OCI-LY1 (cell line): ENCODE results near the gene LTBP1.

Experiments used
- CTCF ChIP-seq: fragments of 200-600 bp; sonication (generic), shearing (Covaris generic); IDR thresholded peaks from 2 replicates; pipeline ENCODE4 v1.5.1; 2017; ENCODE audit warnings: mild to moderate bottlenecking, antibody characterized with exemption, low read length, moderate library complexity, mixed read lengths
- EZH2 ChIP-seq: fragments of 200-600 bp; sonication (generic), shearing (Covaris generic); IDR thresholded peaks from 2 replicates; pipeline ENCODE4 v1.8.0; 2017; ENCODE audit warnings: borderline replicate concordance, mixed run types, mild to moderate bottlenecking, antibody characterized with exemption, low read length, moderate library complexity, mixed read lengths

GRCh38 chr2:33013684-33014110, 66.9 kb downstream of the LTBP1 start:
- TF ChIP-seq CTCF (no peak), EZH2 (no peak)
